Stimulated activated CD4-positive, alpha-beta T cell treated with anti-CD3 and anti-CD28 coated beads, TNF-alpha, amount 100 ng/mL, for 4 hours (primary cell): ENCODE measurements around the gene DMAC2L.
A peak's percentile ranks its signal among the peaks of the same experiment; 100 is the strongest.

Experiments used
- DNase-seq, 3 experiments: peaks; one replicate each; pipeline ENCODE4 v3.0.0-alpha.2; 2020; ENCODE audit warnings: low read depth in 3 of 3

Gene DMAC2L

GRCh38 chr14:50321009-50321660 lies 9.0 kb downstream of the DMAC2L start:
- DNase-seq: peak in 2 of 3 experiments; percentile 40 to 52

- no peak for DNase-seq
Observed at GRCh38 chr14:50331596-50331995, 19.5 kb downstream of the DMAC2L start.

GRCh38 chr14:50333014-50333509 lies 20.9 kb downstream of the DMAC2L start:
- DNase-seq: no peak

GRCh38 chr14:50334211-50334610 lies 22.1 kb downstream of the DMAC2L start:
- DNase-seq: no peak

- no peak for DNase-seq
Observed at GRCh38 chr14:50335389-50335788, 23.3 kb downstream of the DMAC2L start.

GRCh38 chr14:50335989-50336824 lies 24.1 kb downstream of the DMAC2L start:
- DNase-seq: no peak

- DNase-seq: no peak
Observed at GRCh38 chr14:50338587-50338986, 26.5 kb downstream of the DMAC2L start.

GRCh38 chr14:50339178-50339804 lies 27.2 kb downstream of the DMAC2L start:
- no peak for DNase-seq

- DNase-seq: no peak
Observed at GRCh38 chr14:50340045-50340444, 27.9 kb downstream of the DMAC2L start.

GRCh38 chr14:50340963-50341362 lies 28.8 kb downstream of the DMAC2L start:
- DNase-seq: no peak

- no peak for DNase-seq
Observed at GRCh38 chr14:50342221-50343078, 30.3 kb downstream of the DMAC2L start.

- DNase-seq: no peak
Observed at GRCh38 chr14:50343434-50343833, 31.3 kb downstream of the DMAC2L start.

- peak in 1 of 3 experiments; percentile 29 for DNase-seq
Observed at GRCh38 chr14:50344116-50344775, 32.1 kb downstream of the DMAC2L start.

GRCh38 chr14:50344876-50345563 lies 32.9 kb downstream of the DMAC2L start:
- DNase-seq: no peak

- no peak for DNase-seq
Observed at GRCh38 chr14:50345846-50346422, 33.8 kb downstream of the DMAC2L start.

- DNase-seq: no peak
Observed at GRCh38 chr14:50347521-50347920, 35.4 kb downstream of the DMAC2L start.

- no peak for DNase-seq
Observed at GRCh38 chr14:50348933-50349332, 36.8 kb downstream of the DMAC2L start.

- DNase-seq: no peak
Observed at GRCh38 chr14:50350975-50351374, 38.9 kb downstream of the DMAC2L start.

- no peak for DNase-seq
Observed at GRCh38 chr14:50352584-50352983, 40.5 kb downstream of the DMAC2L start.

- DNase-seq: no peak
Observed at GRCh38 chr14:50353126-50353525, 41.0 kb downstream of the DMAC2L start.
